K562 (cell line): Measurements from ENCODE around the gene JPT2. TPM values are rescaled to one million over a fixed set of nuclear protein-coding genes. Genes with fewer than 3 reads are reported as not detected.

Experiments used
- CHD1 ChIP-seq: fragments of 200-600 bp; sonication (generic); IDR thresholded peaks from one replicate; pipeline ENCODE4 v1.6.1; 2012; ENCODE audit warnings: mild to moderate bottlenecking, moderate library complexity, low read length, inconsistent platforms
- EGR1 ChIP-seq: fragments of 450-650 bp; conservative IDR thresholded peaks from 2 replicates; pipeline ENCODE4 v1.6.1; 2017; ENCODE audit warnings: mild to moderate bottlenecking
- ERF ChIP-seq: fragments of 450-650 bp; formaldehyde crosslinking; IDR thresholded peaks from 2 replicates; pipeline ENCODE4 v1.4.0; 2020; ENCODE audit warnings: mild to moderate bottlenecking, mixed read lengths
- HDAC2 ChIP-seq: fragments of 450-650 bp; IDR thresholded peaks from 2 replicates; pipeline ENCODE4 v1.6.1; 2016; ENCODE audit warnings: mild to moderate bottlenecking
- KLF16 ChIP-seq: IDR thresholded peaks from 2 replicates; pipeline ENCODE4 v1.6.1; 2016; ENCODE audit warnings: antibody characterized with exemption
- LEF1 ChIP-seq: fragments of 450-650 bp; IDR thresholded peaks from 2 replicates; pipeline ENCODE4 v1.6.1; 2016; ENCODE audit warnings: mild to moderate bottlenecking
- POLR2AphosphoS5 ChIP-seq: IDR thresholded peaks from 2 replicates; pipeline ENCODE4 v1.6.1; 2011; ENCODE audit warnings: mild to moderate bottlenecking, low read depth, low read length, moderate library complexity; ENCODE audit not compliant: control insufficient read depth, insufficient read depth
- RBM34 ChIP-seq: fragments of 200-400 bp; formaldehyde crosslinking; IDR thresholded peaks from 2 replicates; pipeline ENCODE4 v1.6.1; 2018; ENCODE audit warnings: low read length, borderline replicate concordance; ENCODE audit not compliant: insufficient read depth
- SAP30 ChIP-seq: fragments of 200-600 bp; sonication (generic); IDR thresholded peaks from 2 replicates; pipeline ENCODE4 v1.6.1; 2012; ENCODE audit warnings: borderline replicate concordance, low read depth, mild to moderate bottlenecking, moderate library complexity, low read length, control low read depth, inconsistent platforms; ENCODE audit not compliant: insufficient read depth, poor library complexity, severe bottlenecking
- SMAD3 ChIP-seq: fragments of 450-650 bp; formaldehyde crosslinking; conservative IDR thresholded peaks from 2 replicates; pipeline ENCODE4 v1.4.0; 2020; ENCODE audit warnings: mild to moderate bottlenecking
- SRSF3 ChIP-seq: fragments of 200-400 bp; formaldehyde crosslinking; IDR thresholded peaks from 2 replicates; pipeline ENCODE4 v1.6.1; 2016; ENCODE audit warnings: mild to moderate bottlenecking, low read length, moderate library complexity; ENCODE audit not compliant: insufficient read depth
- TAF15 ChIP-seq: fragments of 200-400 bp; formaldehyde crosslinking; IDR thresholded peaks from 2 replicates; pipeline ENCODE4 v1.6.1; 2017; ENCODE audit warnings: mild to moderate bottlenecking, low read depth, low read length, moderate library complexity
- TAF9B ChIP-seq: fragments of 450-650 bp; IDR thresholded peaks from 2 replicates; pipeline ENCODE4 v1.6.1; 2018; ENCODE audit warnings: mild to moderate bottlenecking; ENCODE audit not compliant: partially characterized antibody
- TRIM24 ChIP-seq, 2 experiments: fragments of 450-650 bp; IDR thresholded peaks; 2 replicates each; pipeline ENCODE4 v1.6.1; 2016
- ZBTB11 ChIP-seq, 3 experiments: fragments of 200-800 bp in 1 of 3; fragments of 250-450 bp in 1 of 3; fragments of 450-650 bp in 1 of 3; sonication (Bioruptor Pico) in 1 of 3; sonication (Bioruptor generic) in 1 of 3; formaldehyde crosslinking in 1 of 3; IDR thresholded peaks; 2 replicates each; pipeline versions ENCODE4 v1.6.1 to v1.8.0; 2016 to 2022; ENCODE audit warnings: mild to moderate bottlenecking in 2 of 3, missing genetic modification characterization in 2 of 3, missing compliant biosample characterization in 1 of 3, moderate library complexity in 1 of 3
- ZBTB2 ChIP-seq: fragments of 450-650 bp; IDR thresholded peaks from 2 replicates; pipeline ENCODE4 v1.6.1; 2016; ENCODE audit warnings: antibody characterized with exemption
- ZFP1 ChIP-seq: fragments of 450-650 bp; formaldehyde crosslinking; IDR thresholded peaks from 2 replicates; pipeline ENCODE4 v1.4.0; 2020; ENCODE audit warnings: mild to moderate bottlenecking, mixed read lengths
- ZFX ChIP-seq: sonication (generic); formaldehyde crosslinking; IDR thresholded peaks from 2 replicates; pipeline ENCODE4 v1.8.0; 2022; ENCODE audit warnings: mild to moderate bottlenecking, missing genetic modification reagents, moderate library complexity
- ZNF175 ChIP-seq: fragments of 200-800 bp; sonication (Bioruptor generic); IDR thresholded peaks from 2 replicates; pipeline ENCODE4 v1.6.1; 2016; ENCODE audit warnings: low read depth, mild to moderate bottlenecking, missing genetic modification characterization, missing compliant biosample characterization
- ZNF57 ChIP-seq: fragments of 450-650 bp; formaldehyde crosslinking; IDR thresholded peaks from 2 replicates; pipeline ENCODE4 v1.4.0; 2020; ENCODE audit warnings: mild to moderate bottlenecking, moderate library complexity
- ZNF589 ChIP-seq: fragments of 200-800 bp; sonication (Bioruptor generic); IDR thresholded peaks from 2 replicates; pipeline ENCODE4 v1.6.1; 2016; ENCODE audit warnings: low read depth, missing genetic modification characterization, missing compliant biosample characterization
- polyA plus RNA-seq, 8 experiments: library from polyadenylated mRNA; depleted of rRNA in 4 of 8; stranded (reverse) in 5 of 8; unstranded in 3 of 8; fragments of >200 nt; fragmentation: Nextera tagmentation in 2 of 8; fragmentation: Illumina TruSeq in 1 of 8; extraction: Ambion mirVana in 2 of 8; extraction: Trizol in 1 of 8; gene quantifications; 2 replicates each; pipeline versions ENCODE4 v1.2.1 to v1.2.3, GENCODE V29; 2011 to 2014; ENCODE audit warnings: inconsistent platforms in 1 of 8, missing spikeins in 1 of 8
- total RNA-seq, 7 experiments: library from RNA; depleted of rRNA in 6 of 7; stranded (reverse); fragments of >200 nt in 6 of 7; fragmentation: Illumina TruSeq in 2 of 7; extraction: Trizol in 2 of 7; gene quantifications; 2 replicates each; pipeline versions ENCODE4 v1.2.1 to v1.2.3, GENCODE V29; 2011 to 2021; ENCODE audit warnings: low replicate concordance in 1 of 7
- TF ChIP-seq, protein P1 (sequence below): sonication (generic); formaldehyde crosslinking; IDR thresholded peaks from 2 replicates; pipeline ENCODE4 v1.8.0; 2022; ENCODE audit warnings: mild to moderate bottlenecking, low read depth, missing genetic modification reagents

Gene JPT2
- total and polyA plus RNA-seq, 9 of the 15 experiments (the other 6 are each of a cell fraction or from before 2014, with no cell fraction given), result 25.5 to 133 (median 106) TPM

- TF ChIP-seq ZNF175 (CRISPR knock-in tag), result no peak
- TF ChIP-seq ZBTB11 (CRISPR knock-in tag; IDR thresholded peaks at IDR 0.05), result no peak
- TF ChIP-seq LEF1, result no peak
- TF ChIP-seq ZNF57 (CRISPR knock-in tag), result no peak
- no peak for TF ChIP-seq SRSF3
- no peak for TF ChIP-seq POLR2AphosphoS5
- TF ChIP-seq ZBTB2, result no peak
- TF ChIP-seq ERF (CRISPR knock-in tag), result peak; percentile 49; the same call in 1 of the 2 replicates
- TF ChIP-seq, protein P1, sequence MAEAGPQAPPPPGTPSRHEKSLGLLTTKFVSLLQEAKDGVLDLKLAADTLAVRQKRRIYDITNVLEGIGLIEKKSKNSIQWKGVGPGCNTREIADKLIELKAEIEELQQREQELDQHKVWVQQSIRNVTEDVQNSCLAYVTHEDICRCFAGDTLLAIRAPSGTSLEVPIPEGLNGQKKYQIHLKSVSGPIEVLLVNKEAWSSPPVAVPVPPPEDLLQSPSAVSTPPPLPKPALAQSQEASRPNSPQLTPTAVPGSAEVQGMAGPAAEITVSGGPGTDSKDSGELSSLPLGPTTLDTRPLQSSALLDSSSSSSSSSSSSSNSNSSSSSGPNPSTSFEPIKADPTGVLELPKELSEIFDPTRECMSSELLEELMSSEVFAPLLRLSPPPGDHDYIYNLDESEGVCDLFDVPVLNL (CRISPR knock-in tag), result 0 out of 2 replicates have a peak, but pooled peaks have one; percentile 64
- TF ChIP-seq ZFP1 (CRISPR knock-in tag), result no peak
- peak; percentile 70 for TF ChIP-seq EGR1
- peak; percentile 29 for TF ChIP-seq SAP30
- no peak for TF ChIP-seq RBM34
- TF ChIP-seq HDAC2, result peak; percentile 12; the same call in 1 of the 2 replicates
- no peak for TF ChIP-seq TAF9B
- no peak for TF ChIP-seq SMAD3 (CRISPR knock-in tag)
- TF ChIP-seq CHD1, result peak; percentile 73
- peak; percentile 23; the same call in 1 of the 2 replicates for TF ChIP-seq ZFX (CRISPR knock-in tag)
- TF ChIP-seq TRIM24 (IDR thresholded peaks at IDR 0.05), result no peak
- TF ChIP-seq KLF16, result no peak
- TF ChIP-seq ZNF589, result no peak
- no peak; the same call in 1 of the 2 replicates for TF ChIP-seq TAF15
Measured at GRCh38 chr16:1706386-1707192, 28.5 kb downstream of the JPT2 start (continued).
